Sigmoid colon (tissue), 3 donors: ENCODE measurements around the gene APPBP2.

Source experiments
- POLR2A ChIP-seq, 2 donors: fragments of 450-650 bp; IDR thresholded peaks; one replicate each; pipeline ENCODE4 v1.6.1; 2016; ENCODE audit warnings: antibody characterized with exemption in 2 of 2, mild to moderate bottlenecking in 2 of 2, moderate library complexity in 2 of 2
- TF ChIP-seq, protein P1 (sequence below), 4 experiments: fragments of 450-650 bp in 3 of 4; fragments of 200-600 bp in 1 of 4; IDR thresholded peaks; one replicate each; pipeline ENCODE4 v1.5.1; 2016 to 2019; ENCODE audit warnings: antibody characterized with exemption in 4 of 4, mild to moderate bottlenecking in 3 of 4, moderate library complexity in 2 of 4

DNA sequence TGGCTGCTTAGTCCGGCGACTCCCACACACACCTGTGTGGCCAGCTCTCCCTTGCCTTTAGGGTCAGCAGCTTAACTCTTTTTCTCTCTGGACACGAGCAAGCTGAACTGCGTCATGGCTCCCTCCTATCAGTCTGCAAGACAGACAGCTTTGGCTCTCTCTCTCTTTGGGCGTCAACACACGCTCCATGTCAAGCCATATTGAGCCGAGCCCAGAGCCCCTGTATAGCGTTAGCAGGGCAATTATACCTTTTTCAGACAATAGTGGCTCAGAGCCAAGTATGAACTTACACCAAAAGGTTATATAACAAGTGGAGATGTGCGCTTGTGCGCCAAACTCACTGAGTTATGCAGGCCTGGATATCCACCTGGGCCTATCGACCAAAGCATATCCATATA lies 34.8 kb upstream of the APPBP2 start:
- TF ChIP-seq, protein P1, sequence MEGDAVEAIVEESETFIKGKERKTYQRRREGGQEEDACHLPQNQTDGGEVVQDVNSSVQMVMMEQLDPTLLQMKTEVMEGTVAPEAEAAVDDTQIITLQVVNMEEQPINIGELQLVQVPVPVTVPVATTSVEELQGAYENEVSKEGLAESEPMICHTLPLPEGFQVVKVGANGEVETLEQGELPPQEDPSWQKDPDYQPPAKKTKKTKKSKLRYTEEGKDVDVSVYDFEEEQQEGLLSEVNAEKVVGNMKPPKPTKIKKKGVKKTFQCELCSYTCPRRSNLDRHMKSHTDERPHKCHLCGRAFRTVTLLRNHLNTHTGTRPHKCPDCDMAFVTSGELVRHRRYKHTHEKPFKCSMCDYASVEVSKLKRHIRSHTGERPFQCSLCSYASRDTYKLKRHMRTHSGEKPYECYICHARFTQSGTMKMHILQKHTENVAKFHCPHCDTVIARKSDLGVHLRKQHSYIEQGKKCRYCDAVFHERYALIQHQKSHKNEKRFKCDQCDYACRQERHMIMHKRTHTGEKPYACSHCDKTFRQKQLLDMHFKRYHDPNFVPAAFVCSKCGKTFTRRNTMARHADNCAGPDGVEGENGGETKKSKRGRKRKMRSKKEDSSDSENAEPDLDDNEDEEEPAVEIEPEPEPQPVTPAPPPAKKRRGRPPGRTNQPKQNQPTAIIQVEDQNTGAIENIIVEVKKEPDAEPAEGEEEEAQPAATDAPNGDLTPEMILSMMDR (IDR thresholded peaks at IDR 0.05): no peak
- no peak for TF ChIP-seq POLR2A (IDR thresholded peaks at IDR 0.05)
